ENCODE results near the gene NPTX1. TPM values are rescaled to one million over a fixed set of nuclear protein-coding genes. Genes with fewer than 3 reads are reported as not detected.

NPTX1 gene
- total RNA-seq, 2 experiments from 2014 or later = 0.22 TPM; not detected in 1

DNA sequence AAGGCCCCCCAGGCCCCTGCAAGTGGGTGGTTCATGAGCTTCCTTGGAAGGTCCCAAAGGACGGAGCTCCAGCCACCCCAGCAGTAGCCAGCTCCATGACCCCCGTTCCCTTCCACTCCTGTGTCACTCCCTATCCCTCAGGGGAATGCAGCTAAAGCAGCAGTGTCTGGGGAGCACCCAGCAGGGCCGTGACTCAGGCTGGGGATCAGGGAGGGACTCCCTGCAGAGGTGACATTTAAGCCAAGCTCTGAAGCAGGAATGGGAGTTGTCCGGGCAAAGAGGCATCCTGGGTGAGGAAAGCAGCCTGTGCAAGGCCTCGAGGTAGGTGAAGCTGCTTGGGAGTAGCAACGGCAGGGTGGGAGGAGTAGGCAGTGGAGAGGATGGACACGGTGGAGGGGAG, 11.1 kb upstream of the NPTX1 start:
- Histone ChIP-seq H4K20me1 (ENCODE audit: insufficient read depth, low read length) (no peaks in the 10 kb centered on the region), H3K27ac (ENCODE audit: low read depth, low read length, poor library complexity, severe bottlenecking) (peak overlapping the region; percentile 86), H3K9me3 (ENCODE audit: low read length) (peaks cover 10% of the 10 kb centered on the region; the same call in 1 of the 2 replicates), H3K36me3 (ENCODE audit: insufficient read depth, low read length) (no peaks in the 10 kb centered on the region), H3K9me2 (ENCODE audit: insufficient read depth, low read length) (no peaks in the 10 kb centered on the region), H3K4me2 (ENCODE audit: low read length) (peak overlapping the region; percentile 67), H3K4me3 (ENCODE audit: low read depth, low read length, poor library complexity, severe bottlenecking) (peak overlapping the region; percentile 48), H3K79me2 (ENCODE audit: insufficient read depth, low read depth, low read length) (no peaks in the 10 kb centered on the region), H2AFZ (ENCODE audit: low read length) (no peak overlapping the region), H3K4me1 (ENCODE audit: insufficient read depth, low read length, poor library complexity, severe bottlenecking) (peaks cover 33% of the 10 kb centered on the region)
- no TSS peak for BruUV-seq (replicated peaks)
- no peak for TF ChIP-seq EZH2phosphoT487 (IDR thresholded peaks at IDR 0.05; ENCODE audit: borderline replicate concordance, low read depth, low read length)
- TF ChIP-seq, protein P1, sequence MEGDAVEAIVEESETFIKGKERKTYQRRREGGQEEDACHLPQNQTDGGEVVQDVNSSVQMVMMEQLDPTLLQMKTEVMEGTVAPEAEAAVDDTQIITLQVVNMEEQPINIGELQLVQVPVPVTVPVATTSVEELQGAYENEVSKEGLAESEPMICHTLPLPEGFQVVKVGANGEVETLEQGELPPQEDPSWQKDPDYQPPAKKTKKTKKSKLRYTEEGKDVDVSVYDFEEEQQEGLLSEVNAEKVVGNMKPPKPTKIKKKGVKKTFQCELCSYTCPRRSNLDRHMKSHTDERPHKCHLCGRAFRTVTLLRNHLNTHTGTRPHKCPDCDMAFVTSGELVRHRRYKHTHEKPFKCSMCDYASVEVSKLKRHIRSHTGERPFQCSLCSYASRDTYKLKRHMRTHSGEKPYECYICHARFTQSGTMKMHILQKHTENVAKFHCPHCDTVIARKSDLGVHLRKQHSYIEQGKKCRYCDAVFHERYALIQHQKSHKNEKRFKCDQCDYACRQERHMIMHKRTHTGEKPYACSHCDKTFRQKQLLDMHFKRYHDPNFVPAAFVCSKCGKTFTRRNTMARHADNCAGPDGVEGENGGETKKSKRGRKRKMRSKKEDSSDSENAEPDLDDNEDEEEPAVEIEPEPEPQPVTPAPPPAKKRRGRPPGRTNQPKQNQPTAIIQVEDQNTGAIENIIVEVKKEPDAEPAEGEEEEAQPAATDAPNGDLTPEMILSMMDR (conservative IDR thresholded peaks at IDR 0.05; ENCODE audit: low read length) = no peak
- intact Hi-C loops (cut with micrococcal nuclease; ENCODE audit: unreplicated experiment) = no loop called here
- DNase-seq (ENCODE audit: low spot score) = no peak
- CTCF ChIA-PET (ENCODE audit: unreplicated experiment) = no interaction called here
- POLR2A ChIA-PET = interaction anchor here (0.6 to 0.8 kb wide), 2 partner anchors 9 to 33 kb away, joined by 3 to 4 read pairs; no protein-coding TSS in a partner anchor

DNA sequence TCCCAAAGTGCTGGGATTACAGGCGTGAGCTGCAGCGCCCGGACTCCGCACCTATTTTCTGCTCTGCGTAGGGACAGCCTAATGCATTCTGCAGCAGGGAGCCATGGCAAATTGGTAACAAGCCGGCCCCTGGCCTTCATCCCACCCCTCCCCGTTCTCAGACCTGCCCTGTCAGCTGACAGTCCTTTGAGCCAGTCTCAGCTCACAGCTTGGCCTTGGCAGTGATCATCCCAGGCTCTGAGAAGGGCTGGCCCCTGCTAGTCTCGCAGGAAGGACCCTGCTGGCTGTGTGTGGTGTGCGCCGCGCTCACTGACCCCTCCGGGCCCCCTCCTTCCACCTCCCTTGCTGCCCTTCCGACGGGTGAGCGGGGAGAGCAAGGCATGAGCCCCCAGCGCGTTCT, 10.3 kb upstream of the NPTX1 start:
- Histone ChIP-seq H3K4me2 (ENCODE audit: low read length) (peak overlapping the region; percentile 67), H3K79me2 (ENCODE audit: insufficient read depth, low read depth, low read length) (no peaks in the 10 kb centered on the region), H2AFZ (ENCODE audit: low read length) (peak overlapping the region; percentile 40; the same call in 1 of the 2 replicates), H3K9me3 (ENCODE audit: low read length) (peaks cover 2% of the 10 kb centered on the region; the same call in 1 of the 2 replicates), H4K20me1 (ENCODE audit: insufficient read depth, low read length) (no peaks in the 10 kb centered on the region), H3K9me2 (ENCODE audit: insufficient read depth, low read length) (no peaks in the 10 kb centered on the region), H3K27ac (ENCODE audit: low read depth, low read length, poor library complexity, severe bottlenecking) (peak overlapping the region; percentile 86), H3K4me1 (ENCODE audit: insufficient read depth, low read length, poor library complexity, severe bottlenecking) (peaks cover 33% of the 10 kb centered on the region), H3K4me3 (ENCODE audit: low read depth, low read length, poor library complexity, severe bottlenecking) (peak overlapping the region; percentile 48), H3K36me3 (ENCODE audit: insufficient read depth, low read length) (no peaks in the 10 kb centered on the region)
- CTCF ChIA-PET (ENCODE audit: unreplicated experiment) = no interaction called here
- DNase-seq (ENCODE audit: low spot score) = peak; percentile 31
- intact Hi-C loops (cut with micrococcal nuclease; ENCODE audit: unreplicated experiment) = no loop called here
- POLR2A ChIA-PET = interaction anchor here (0.6 to 2.3 kb wide), 3 partner anchors 12 to 32 kb away, joined by 3 to 16 read pairs (median 10); no protein-coding TSS in a partner anchor
- BruUV-seq (replicated peaks) = no TSS peak
- TF ChIP-seq, protein P1 (conservative IDR thresholded peaks at IDR 0.05; ENCODE audit: low read length) = no peak
- TF ChIP-seq EZH2phosphoT487 (IDR thresholded peaks at IDR 0.05; ENCODE audit: borderline replicate concordance, low read depth, low read length) = no peak

DNA sequence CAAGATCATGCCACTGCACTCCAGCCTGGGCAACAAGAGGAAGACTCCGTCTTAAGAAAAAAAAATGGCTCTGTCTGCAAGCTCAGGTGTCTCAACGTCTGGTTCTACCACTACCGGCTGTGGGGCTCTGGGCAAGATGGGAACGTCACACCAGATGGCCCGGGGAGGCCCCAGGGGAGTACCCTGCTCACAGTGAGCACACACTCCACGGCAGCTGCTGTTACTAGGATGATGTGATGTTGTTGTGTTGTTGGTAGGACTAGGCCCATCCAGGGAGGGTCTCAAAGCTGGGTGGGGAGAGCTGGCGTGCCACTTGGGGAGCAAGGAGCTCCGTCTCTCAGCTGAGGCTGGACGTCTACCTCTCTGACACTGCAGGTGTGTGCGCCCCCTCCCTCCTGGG, 9.4 kb upstream of the NPTX1 start:
- H2AFZ ChIP-seq (ENCODE audit: low read length) = peak overlapping the region; percentile 40; the same call in 1 of the 2 replicates
- BruUV-seq (replicated peaks) = no TSS peak
- peak overlapping the region; percentile 86 for H3K27ac ChIP-seq (ENCODE audit: low read depth, low read length, poor library complexity, severe bottlenecking)
- DNase-seq (ENCODE audit: low spot score) = peak; percentile 100
- no peaks in the 10 kb centered on the region for H3K9me3 ChIP-seq (ENCODE audit: low read length)
- H3K9me2 ChIP-seq (ENCODE audit: insufficient read depth, low read length) = no peaks in the 10 kb centered on the region
- H4K20me1 ChIP-seq (ENCODE audit: insufficient read depth, low read length) = no peaks in the 10 kb centered on the region
- POLR2A ChIA-PET = interaction anchor here (0.8 to 2.3 kb wide), 4 partner anchors 11 to 321 kb away, joined by 3 to 16 read pairs (median 6); no protein-coding TSS in a partner anchor
- peak overlapping the region; percentile 67 for H3K4me2 ChIP-seq (ENCODE audit: low read length)
- CTCF ChIA-PET (ENCODE audit: unreplicated experiment) = interaction anchor here (0.5 to 0.6 kb wide), 3 partner anchors 15 to 85 kb away, joined by 3 to 6 read pairs (median 3); no protein-coding TSS in a partner anchor
- H3K79me2 ChIP-seq (ENCODE audit: insufficient read depth, low read depth, low read length) = no peaks in the 10 kb centered on the region
- H3K4me3 ChIP-seq (ENCODE audit: low read depth, low read length, poor library complexity, severe bottlenecking) = peak overlapping the region; percentile 48
- no peak for TF ChIP-seq EZH2phosphoT487 (IDR thresholded peaks at IDR 0.05; ENCODE audit: borderline replicate concordance, low read depth, low read length)
- TF ChIP-seq, protein P1 (conservative IDR thresholded peaks at IDR 0.05; ENCODE audit: low read length) = no peak; the same call in 1 of the 2 replicates
- H3K36me3 ChIP-seq (ENCODE audit: insufficient read depth, low read length) = no peaks in the 10 kb centered on the region
- intact Hi-C loops (cut with micrococcal nuclease; ENCODE audit: unreplicated experiment) = loop anchor here (1.0 kb wide), 1 partner anchor 12 kb away; no protein-coding TSS in a partner anchor
- peaks cover 33% of the 10 kb centered on the region for H3K4me1 ChIP-seq (ENCODE audit: insufficient read depth, low read length, poor library complexity, severe bottlenecking)
